Stimulated activated naive CD8-positive, alpha-beta T cell treated with anti-CD3 and anti-CD28 coated beads, Interleukin-15, Interleukin-2, amounts not matched to agents 100 ng/mL and 50 ng/mL, for 24 hours (primary cell): ENCODE results near the gene TAS1R3.

Source experiments
- H3K27ac Mint-ChIP-seq: one replicate; pipeline ENCODE4 v1.8.0; 2021; ENCODE audit warnings: mild to moderate bottlenecking, mixed read lengths
- H3K27me3 Mint-ChIP-seq: one replicate; pipeline ENCODE4 v1.8.0; 2021; ENCODE audit warnings: mixed read lengths
- H3K36me3 Mint-ChIP-seq: one replicate; pipeline ENCODE4 v1.8.0; 2021; ENCODE audit warnings: low read depth, mixed read lengths
- H3K4me1 Mint-ChIP-seq: one replicate; pipeline ENCODE4 v1.8.0; 2021; ENCODE audit warnings: low read depth, mixed read lengths
- H3K4me3 Mint-ChIP-seq: one replicate; pipeline ENCODE4 v1.8.0; 2021; ENCODE audit warnings: mild to moderate bottlenecking, mixed read lengths
- H3K9me3 Mint-ChIP-seq: one replicate; pipeline ENCODE4 v1.8.0; 2021; ENCODE audit warnings: mixed read lengths

The TAS1R3 gene

DNA sequence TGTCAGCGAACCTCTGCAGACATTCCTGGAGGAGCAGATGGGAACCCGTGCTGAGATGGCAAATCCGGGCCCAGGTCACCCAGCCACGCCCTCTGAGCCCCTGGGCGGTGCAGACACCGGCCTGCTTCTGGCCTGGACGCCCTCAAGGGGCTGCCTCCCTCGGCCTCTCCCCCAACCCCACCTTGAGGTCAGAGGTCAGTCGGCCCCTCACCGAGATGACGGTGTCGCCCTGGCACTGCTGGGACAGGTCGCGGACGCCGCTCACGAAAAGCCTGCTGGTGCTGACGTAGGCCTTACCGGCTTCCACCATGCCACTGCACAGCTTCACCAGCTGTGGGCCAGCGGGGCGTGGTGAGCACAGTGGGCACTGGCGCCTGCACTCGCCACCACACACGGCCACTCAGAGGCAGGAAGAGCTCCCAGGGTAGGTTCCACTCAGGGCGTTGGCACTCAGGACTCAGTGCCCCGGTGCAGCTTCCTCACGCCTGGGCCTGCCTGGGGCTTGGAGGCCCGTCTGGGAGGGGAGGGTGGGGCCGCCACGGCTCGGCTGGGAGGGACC, 28.1 kb upstream of the TAS1R3 start:
- peaks cover 19% of the 10 kb centered on the region for H3K4me1 Mint-ChIP-seq
- no peak overlapping the region for H3K4me3 Mint-ChIP-seq
- H3K9me3 Mint-ChIP-seq, result no peaks in the 10 kb centered on the region
- H3K36me3 Mint-ChIP-seq, result no peaks in the 10 kb centered on the region
- no peaks in the 10 kb centered on the region for H3K27me3 Mint-ChIP-seq
- H3K27ac Mint-ChIP-seq, result no peak overlapping the region

DNA sequence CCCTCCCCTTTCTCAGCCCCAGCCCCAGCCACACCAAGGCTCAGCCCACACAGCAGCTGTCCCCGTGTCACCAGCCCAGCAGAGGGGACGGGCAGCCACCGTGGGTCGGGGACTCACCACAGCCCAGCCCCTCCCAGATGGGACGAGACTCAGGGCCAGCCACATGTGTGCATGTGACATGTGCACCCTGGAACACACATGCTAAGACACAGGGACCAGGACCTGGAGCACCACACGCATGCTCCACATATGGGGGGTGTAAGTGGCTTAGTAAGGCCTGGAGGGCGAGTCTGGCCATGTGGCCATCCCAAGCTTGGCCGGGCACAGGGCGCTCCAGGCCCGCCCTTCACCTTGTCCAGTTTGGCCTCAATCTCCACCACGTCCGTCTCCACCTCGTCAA, 27.3 kb upstream of the TAS1R3 start:
- Mint-ChIP-seq H3K27ac (no peak overlapping the region), H3K4me3 (no peak overlapping the region), H3K27me3 (no peaks in the 10 kb centered on the region), H3K4me1 (peaks cover 19% of the 10 kb centered on the region), H3K9me3 (no peaks in the 10 kb centered on the region), H3K36me3 (no peaks in the 10 kb centered on the region)

DNA sequence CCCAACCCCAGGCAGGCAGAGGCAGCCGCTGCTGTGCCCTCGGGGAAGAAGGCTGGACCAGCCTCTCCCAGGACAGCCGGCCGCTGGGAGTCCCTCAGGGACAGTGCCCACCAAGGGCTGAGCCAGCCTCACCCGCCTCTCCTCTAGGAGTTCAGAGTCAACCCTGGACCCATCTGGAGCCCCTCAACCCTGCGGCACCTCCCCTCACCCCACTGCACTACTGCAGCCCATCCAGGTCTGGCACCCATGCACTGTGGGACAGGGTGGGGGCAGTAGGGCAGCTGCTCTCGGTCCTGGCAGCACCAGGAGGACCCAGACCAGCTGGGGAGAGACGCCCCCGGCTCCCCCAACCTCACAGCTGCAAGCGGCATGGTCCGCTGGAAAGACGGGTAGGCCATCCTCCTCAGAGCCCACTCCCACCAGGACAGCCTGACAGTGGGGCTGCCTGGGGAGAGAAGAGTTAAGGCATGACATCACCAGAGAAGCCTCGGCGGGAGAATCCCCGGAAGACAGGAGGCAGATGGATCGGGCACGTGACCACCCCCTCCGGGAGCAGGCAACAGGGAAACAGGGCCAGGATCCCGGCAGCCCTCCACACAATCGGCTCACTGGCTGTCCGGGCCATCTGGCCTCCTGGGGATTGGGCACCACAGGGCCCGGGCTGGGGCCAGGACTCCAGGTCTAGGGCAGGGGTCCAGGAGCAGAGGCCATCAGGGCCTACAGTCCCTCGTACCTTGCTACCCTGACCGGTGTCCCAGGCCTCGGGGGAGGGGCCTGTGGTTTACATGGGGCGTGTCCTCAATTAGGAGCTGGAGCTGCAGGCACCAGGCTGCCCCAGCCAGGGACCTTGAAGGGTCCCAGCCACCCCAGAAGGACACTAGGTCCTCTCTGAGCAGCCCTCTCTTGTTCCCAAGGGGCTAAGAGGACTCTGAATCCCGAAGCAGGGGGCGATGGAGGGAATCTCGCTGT, 26.5 kb upstream of the TAS1R3 start:
- Mint-ChIP-seq H3K36me3 (no peaks in the 10 kb centered on the region), H3K9me3 (no peaks in the 10 kb centered on the region), H3K27ac (no peak overlapping the region), H3K4me3 (peak overlapping the region; percentile 45), H3K27me3 (no peaks in the 10 kb centered on the region), H3K4me1 (peaks cover 19% of the 10 kb centered on the region)

DNA sequence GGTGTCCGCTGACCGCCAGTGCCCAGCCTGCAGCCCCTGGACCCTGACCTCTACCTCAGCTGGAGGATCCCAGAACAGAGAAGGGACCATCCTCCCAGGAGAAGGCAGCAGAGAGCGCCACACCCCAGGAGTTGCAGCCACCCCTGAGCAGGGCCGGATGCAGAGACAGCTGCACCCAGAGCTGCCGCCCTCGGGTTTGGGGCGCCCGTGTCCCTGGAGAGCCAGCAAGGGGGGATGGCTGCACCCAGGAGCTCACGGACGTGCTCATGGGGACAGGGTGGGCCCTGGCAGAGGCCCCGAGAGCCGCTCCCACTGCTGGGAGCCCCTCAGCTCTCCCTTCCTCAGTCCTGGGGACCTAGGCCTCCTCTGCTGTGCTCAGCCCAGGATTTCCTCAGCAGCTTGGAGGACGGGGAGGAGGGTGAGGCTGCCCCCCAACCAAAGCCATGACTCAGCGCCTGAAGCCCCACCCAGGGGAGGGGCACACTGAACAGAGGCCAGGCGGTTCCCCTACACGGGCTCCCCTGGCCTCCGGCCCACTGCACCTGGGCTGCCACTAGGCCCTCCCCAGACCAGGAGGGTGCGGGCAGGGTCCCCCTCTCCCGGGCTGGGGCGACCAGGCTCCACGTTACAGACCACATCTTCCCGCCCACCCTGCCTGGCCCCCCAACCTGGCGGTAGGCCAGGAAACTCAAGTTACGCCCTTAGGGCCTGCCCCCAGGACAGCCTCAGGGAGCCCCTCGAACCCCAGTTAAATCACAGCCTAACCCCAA, 25.6 kb upstream of the TAS1R3 start:
- Mint-ChIP-seq H3K36me3 (no peaks in the 10 kb centered on the region), H3K4me1 (peaks cover 19% of the 10 kb centered on the region), H3K9me3 (no peaks in the 10 kb centered on the region), H3K27me3 (no peaks in the 10 kb centered on the region), H3K4me3 (peak overlapping the region; percentile 86), H3K27ac (peak overlapping the region; percentile 59)

DNA sequence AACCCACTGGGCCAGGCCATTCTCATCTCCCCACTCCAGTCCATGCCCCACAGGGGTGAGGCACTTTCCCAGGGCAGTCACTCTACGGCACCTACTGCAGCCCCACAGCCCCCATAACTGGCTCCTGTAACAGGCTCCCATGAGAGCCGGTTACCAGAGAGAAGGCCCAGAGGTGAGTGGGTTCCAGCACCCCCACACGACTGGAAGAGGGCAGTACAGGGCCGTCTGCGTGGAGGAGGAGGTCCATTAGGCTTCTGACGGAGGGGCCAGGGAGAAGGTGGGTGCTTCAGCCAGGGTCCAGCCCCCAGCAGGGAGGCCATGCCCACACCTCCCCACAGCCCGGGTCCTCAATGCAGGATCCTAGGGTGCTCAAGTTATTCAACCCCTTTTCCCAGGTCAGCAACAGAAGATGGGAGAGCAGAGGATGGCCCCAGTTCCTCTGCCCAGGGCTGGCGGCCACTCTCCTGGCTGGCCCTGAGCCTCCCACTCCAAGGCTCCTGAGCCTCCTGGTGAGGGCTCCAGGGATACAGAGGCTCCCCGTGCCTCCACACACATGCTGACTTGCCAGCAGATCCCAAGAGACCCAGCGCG, 24.9 kb upstream of the TAS1R3 start:
- Mint-ChIP-seq H3K4me3 (peak overlapping the region; percentile 86), H3K27me3 (no peaks in the 10 kb centered on the region), H3K27ac (peak overlapping the region; percentile 59), H3K4me1 (peaks cover 19% of the 10 kb centered on the region), H3K9me3 (no peaks in the 10 kb centered on the region), H3K36me3 (no peaks in the 10 kb centered on the region)

DNA sequence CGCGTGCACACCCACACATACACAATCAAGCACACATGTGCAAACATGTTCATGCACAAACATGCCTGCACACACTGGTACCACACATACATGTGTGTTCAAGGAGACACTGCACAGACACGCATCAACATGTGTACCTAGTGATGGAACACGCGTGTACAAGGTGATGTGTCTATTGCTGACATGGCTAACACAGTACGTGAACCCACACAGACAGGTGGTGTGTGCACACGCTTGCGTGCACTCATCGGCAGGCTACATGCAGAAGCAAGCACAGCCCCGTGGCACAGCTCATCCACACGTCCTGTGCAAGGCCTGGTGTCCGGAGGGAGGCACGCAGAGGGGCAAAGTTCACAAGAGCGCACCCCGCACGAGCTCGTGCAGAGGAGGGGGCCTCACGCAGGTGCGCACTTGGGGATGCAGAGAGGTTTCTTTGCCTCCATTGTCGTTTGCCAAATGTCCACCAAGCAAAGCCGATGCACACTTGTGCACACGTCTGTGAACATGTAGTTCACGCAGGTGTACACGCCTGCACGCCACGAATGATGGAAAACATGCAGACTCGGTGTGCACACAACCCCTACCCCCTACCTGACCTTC, 24.3 kb upstream of the TAS1R3 start:
- Mint-ChIP-seq H3K4me1 (peaks cover 19% of the 10 kb centered on the region), H3K27ac (peak overlapping the region; percentile 40), H3K9me3 (no peaks in the 10 kb centered on the region), H3K27me3 (no peaks in the 10 kb centered on the region), H3K36me3 (no peaks in the 10 kb centered on the region), H3K4me3 (peak overlapping the region; percentile 86)

DNA sequence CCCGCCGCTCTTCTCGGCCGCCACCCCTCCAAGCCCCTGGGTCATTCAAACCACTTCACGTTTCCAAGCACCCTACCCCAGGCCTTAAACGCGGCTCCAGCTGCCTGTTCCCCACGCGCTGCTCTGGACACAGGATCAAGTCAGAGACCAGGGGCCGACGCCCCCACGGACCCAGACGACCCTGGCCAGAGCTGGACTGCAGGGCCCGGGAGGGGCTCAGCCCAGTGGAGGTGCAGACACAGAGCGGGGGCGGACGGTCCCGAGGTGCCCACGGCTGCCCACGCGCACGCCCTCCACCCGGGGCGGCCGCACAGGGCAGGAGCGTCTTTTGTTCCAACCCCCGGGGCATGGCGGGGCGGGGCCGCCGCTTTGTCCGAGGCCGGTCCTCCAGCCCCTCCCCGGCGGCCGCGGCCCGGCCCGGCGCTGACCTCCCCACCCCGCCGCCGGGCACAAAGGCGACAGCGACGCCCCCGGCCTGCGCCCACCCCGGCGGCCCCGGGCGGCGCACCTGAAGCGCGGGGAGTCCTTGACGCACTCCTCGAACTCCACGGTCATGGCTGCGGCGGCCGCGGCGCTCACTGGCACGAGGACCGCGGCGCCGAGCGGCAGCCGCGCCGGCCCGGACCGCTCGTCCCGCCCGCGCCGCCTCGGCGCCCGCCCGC, 23.7 kb upstream of the TAS1R3 start:
- Mint-ChIP-seq H3K4me3 (peak overlapping the region; percentile 86), H3K9me3 (no peaks in the 10 kb centered on the region), H3K4me1 (peaks cover 19% of the 10 kb centered on the region), H3K36me3 (no peaks in the 10 kb centered on the region), H3K27me3 (no peaks in the 10 kb centered on the region), H3K27ac (peak overlapping the region; percentile 40)

DNA sequence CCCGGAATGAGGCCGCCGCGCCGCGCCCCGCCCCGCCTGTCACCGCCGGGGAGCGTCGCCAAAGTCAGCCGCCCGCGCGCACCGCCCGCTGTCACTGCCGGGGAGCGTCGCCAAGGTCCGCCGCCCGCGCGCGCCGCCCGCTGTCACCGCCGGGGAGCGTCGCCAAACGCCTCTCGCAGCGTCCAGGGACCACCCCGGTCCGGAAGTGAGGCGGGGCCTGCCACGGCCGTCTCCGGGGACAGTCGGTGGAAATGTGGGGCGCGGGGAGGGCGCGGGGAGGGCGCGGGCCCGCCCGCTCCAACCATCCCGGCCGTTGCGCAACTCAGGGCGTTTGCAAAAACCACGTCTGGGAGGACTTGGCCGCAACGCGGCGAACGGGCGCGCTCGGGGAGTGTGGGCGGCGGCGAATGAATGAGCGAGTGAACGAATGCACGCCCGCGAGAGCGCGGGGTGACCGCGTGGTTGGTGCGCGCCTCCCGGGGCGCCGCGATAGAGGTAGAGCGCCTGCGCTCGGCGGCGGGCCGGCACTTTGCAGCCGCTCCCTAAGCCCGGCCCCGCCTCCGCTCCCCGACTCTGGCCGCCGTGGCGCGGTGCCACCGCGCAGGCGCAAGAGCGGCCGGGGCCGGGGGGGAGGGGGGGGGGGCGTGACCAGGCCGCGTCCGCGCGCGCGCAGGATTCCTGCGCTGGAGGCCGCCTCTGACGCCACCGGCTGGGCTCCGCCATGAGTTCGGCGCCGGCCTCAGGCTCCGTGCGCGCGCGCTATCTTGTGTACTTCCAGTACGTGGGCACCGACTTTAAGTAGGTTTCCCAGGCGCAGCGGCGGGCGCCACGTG, 22.9 kb upstream of the TAS1R3 start, which contains the start of the genes ACAP3 and PUSL1:
ACAP3 (minus strand) TSS at position 8 of the 833 bp plus-strand sequence. CDS start 115 bp downstream, outside the sequence.
PUSL1 (plus strand) TSS at position 675 of the 833 bp plus-strand sequence; CDS start at position 722, 47 bp downstream.
- Mint-ChIP-seq H3K36me3 (no peaks in the 10 kb centered on the region), H3K4me1 (peaks cover 19% of the 10 kb centered on the region), H3K4me3 (peak within 1 kb of the TSS; percentile 86), H3K27ac (peak within 1 kb of the TSS; percentile 84), H3K9me3 (no peaks in the 10 kb centered on the region), H3K27me3 (no peaks in the 10 kb centered on the region)

DNA sequence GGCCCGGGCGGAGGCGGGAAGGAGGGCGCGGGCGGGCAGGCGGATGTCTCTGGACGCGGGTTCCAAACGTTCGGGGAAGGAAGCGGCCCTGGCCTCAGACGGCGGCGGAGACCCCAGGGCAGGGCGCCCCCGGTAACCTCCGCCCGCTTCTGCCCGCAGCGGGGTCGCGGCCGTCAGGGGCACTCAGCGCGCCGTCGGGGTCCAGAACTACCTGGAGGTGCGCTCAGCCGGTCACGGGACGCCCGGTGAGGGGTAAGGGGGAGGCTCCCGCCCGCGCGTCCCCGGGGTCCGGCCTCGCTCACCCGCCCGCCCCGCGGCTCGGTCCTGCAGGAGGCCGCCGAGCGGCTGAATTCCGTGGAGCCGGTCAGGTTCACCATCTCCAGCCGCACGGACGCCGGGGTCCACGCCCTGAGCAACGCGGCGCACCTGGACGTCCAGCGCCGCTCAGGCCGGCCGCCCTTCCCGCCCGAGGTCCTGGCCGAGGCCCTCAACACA, 22.3 kb upstream of the TAS1R3 start:
- H3K27ac Mint-ChIP-seq, result peak overlapping the region; percentile 84
- peaks cover 19% of the 10 kb centered on the region for H3K4me1 Mint-ChIP-seq
- no peaks in the 10 kb centered on the region for H3K27me3 Mint-ChIP-seq
- peak overlapping the region; percentile 85 for H3K4me3 Mint-ChIP-seq
- H3K9me3 Mint-ChIP-seq, result no peaks in the 10 kb centered on the region
- H3K36me3 Mint-ChIP-seq, result peaks cover 3% of the 10 kb centered on the region

DNA sequence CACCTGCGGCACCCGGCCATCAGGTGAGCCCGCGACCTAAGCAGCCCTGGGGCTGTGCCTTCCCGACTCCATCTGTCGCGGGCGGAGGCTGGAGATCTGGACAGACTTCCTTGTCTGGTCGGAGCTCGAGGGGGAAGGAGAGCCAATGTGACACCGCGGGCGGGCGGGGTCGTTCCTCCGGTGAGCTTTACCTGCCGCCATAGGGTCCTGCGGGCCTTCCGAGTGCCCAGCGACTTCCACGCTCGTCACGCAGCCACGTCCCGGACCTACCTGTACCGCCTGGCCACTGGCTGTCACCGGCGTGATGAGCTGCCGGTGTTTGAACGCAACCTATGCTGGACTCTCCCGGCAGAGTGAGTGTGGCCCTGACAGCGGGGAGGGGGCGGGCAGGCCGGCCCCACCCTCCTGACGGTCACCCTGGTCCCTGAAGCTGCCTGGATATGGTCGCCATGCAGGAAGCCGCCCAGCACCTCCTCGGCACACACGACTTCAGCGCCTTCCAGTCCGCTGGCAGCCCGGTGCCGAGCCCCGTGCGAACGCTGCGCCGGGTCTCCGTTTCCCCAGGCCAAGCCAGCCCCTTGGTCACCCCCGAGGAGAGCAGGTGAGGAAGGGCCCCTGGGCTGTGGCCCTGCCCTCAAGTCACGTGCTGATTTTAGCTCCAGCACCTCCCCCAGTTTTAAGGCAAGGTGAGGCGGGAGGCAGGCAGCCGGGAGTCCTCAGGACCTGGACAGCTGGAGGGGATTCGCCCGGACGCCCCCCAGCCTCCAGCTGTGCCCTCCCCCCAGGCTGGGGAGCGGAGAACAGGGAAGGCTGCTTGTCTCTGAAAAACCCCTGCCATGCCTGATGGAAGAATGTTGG, 21.6 kb upstream of the TAS1R3 start:
- H3K9me3 Mint-ChIP-seq, result no peaks in the 10 kb centered on the region
- H3K4me3 Mint-ChIP-seq, result peak overlapping the region; percentile 81
- H3K27ac Mint-ChIP-seq, result peak overlapping the region; percentile 12
- H3K36me3 Mint-ChIP-seq, result peaks cover 4% of the 10 kb centered on the region
- H3K27me3 Mint-ChIP-seq, result no peaks in the 10 kb centered on the region
- peaks cover 19% of the 10 kb centered on the region for H3K4me1 Mint-ChIP-seq

DNA sequence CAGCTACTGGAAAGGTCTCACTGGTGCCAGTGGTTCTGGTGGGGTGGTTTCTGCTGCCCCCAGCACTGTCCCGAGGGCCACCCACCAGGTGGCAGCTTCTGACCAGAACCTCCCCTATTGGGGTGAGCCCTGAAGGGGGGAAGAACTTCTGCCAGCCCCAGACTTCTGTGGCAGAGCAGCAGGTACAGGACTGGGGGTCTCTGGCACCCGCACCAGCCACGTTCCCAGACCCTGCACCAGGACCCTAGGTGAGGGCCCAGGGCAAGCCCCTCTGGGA, 21.0 kb upstream of the TAS1R3 start:
- no peaks in the 10 kb centered on the region for H3K9me3 Mint-ChIP-seq
- no peak overlapping the region for H3K4me3 Mint-ChIP-seq
- H3K27ac Mint-ChIP-seq, result no peak overlapping the region
- no peaks in the 10 kb centered on the region for H3K27me3 Mint-ChIP-seq
- peaks cover 7% of the 10 kb centered on the region for H3K36me3 Mint-ChIP-seq
- peaks cover 19% of the 10 kb centered on the region for H3K4me1 Mint-ChIP-seq

DNA sequence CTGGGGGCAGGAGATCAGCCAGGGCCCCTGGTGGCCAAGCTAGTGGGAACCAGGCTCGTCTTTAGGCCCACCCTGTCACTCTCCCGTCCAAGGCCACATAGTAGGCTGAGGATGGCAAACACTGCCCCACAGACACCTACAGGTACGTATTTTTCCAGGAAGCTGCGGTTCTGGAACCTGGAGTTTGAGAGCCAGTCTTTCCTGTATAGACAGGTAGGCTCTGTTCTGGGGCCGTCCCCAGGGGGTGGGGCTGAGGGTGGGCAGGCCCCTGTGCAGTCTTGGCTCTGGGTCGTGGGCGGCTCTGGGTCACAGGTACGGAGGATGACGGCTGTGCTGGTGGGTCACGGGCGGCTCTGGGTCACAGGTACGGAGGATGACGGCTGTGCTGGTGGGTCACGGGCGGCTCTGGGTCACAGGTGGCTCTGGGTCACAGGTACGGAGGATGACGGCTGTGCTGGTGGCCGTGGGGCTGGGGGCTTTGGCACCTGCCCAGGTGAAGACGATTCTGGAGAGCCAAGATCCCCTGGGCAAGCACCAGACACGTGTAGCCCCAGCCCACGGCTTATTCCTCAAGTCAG, 20.5 kb upstream of the TAS1R3 start:
- no peak overlapping the region for H3K27ac Mint-ChIP-seq
- H3K4me1 Mint-ChIP-seq, result peaks cover 16% of the 10 kb centered on the region
- peak overlapping the region; percentile 14 for H3K4me3 Mint-ChIP-seq
- peaks cover 8% of the 10 kb centered on the region for H3K36me3 Mint-ChIP-seq
- no peaks in the 10 kb centered on the region for H3K9me3 Mint-ChIP-seq
- H3K27me3 Mint-ChIP-seq, result no peaks in the 10 kb centered on the region
